ENCODE results near the gene PPM1L.

Gene PPM1L

DNA sequence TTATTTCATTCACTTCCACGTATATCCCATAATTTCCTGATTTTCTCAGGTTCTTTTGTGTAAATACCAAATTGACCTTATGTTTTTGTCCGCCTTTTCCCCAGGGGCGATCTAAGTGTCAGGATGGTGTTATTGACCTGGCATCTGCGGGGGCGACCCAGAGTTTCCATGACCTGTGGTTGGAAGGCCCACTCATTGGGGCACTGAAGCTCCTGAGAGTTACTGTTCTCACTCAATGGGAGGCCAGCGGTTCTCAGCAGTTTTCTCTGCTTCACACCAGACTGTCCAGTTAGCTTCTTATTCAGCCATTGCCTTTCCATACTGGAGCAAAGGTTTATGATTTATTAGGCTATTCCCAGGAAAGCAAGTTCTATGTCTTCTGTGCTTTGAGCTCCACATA, 295.8 kb downstream of the PPM1L start:
- DNase-seq, result no peak

DNA sequence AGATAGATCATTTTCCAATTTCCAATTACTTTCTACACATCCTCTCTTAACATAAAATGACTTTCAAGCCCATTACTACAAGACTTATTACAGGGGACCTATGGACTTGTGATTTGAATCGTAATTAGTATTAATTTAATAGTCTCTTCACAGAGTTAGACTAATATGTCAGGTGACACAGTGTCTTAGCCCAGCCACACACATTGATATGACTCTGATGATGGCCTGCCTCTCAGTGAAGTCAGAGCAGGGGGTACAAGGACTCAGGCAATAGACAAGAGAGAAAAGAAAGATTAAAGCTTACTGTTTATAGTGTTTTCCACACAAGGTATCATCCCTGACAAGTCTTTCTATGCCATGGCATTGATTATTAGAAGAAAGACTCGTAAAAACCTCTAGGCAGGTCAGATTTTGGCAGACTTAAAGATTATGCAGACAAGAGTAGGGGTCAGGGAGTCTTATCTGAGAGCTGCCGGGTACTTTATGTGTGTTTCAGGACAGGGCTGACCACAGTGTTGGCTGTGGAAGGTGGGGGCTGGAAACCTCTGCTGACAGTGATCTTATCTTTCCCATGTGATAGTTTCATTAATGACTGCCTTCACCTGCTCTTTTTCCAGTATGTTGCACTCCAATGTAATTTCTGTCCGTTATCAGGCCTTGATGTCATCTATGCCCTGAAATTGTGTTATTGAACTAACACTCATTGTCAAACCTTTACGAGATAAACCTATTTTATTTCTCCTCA, 299.0 kb downstream of the PPM1L start:
- no peak for DNase-seq

DNA sequence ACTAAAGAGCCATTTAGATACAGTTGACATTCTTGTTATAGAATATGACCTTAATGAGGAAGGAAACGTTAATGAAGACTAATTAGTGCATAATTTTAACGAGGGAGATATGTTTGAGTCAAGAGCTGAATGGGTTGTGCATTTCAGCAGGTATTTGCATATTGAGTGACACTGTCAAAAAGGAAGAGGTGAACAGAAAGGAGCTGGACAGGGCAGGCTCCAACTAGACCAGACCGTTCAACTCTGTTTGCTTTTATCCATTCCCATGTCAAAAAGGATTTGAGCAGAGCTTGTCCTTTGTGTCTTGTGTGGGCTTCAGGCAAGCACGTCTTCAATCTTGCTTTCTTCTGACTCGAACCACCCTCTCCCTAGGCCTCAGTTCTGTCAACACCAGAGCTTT, 308.4 kb downstream of the PPM1L start:
- DNase-seq, result no peak

DNA sequence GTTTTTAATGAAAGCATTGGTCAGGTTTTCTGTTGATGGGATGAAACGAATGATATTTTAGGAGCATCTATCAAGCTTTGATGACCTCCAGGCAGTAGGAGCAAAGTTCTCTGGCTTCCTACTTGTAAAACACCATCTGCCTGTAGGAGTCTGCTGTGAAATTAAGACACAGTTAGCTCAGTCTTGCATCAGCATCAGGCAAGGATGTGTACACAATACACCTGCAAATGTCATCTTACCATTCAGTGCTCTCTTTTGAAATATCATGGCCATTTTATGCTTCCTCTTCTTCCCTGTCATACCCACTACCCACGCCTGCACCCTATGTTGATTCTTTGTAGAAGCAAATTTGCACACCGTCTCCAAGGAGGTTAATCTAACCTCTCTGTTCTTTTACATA, 310.9 kb downstream of the PPM1L start:
- DNase-seq, result no peak

DNA sequence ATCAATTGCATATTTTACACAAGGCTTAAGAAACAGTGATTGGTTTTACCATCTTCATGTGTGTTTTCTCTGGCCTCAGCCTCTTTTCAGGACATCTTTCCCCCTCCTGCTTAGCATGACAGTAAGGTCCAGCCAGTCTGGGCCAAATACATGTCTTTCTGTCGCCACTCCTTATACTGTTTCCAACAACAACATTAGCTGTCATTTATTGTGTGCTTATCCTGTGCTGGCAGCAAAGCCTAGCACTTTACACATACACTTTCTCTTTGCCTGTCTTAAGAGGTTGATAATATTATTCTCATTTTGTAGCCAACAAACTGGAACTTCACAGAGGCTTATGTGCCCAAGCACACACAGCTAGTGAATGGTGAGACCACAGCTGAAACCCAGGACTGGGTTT, 311.3 kb downstream of the PPM1L start:
- no peak for DNase-seq

DNA sequence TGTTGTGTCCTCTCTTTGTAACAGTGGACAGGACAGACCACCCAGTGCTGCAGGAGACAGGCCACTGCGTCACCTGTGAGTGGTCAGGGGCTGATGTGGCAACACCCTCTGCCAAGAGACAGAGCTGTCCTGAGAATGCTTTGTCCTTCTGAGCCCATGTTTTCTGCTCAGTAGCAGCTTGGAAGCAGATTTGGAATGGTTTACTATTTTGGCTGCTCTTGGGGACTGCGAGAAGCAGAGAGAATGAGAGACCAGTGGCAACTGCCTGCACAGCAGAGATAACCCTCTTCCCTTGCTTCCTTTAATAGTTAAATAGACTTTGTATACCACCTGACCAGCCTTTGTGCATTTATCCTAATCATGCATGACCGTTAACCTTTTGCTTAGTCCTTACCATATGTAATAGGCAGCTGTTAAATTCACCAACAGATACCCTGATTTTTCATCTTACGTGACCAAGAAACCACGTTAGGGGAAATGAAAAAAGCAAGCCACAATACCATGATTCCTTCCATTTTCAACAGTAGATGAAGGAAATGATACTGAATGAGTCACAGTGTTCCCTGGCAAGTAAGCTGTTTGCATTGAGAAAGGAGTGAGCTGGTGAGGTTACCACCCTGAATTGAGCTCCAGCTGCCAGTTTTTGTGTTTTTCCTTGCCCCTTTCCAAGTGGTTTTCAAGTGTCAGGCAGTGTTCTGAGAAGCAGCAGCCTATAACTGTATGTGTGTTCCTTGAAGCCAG, 313.6 kb downstream of the PPM1L start:
- no peak for DNase-seq

DNA sequence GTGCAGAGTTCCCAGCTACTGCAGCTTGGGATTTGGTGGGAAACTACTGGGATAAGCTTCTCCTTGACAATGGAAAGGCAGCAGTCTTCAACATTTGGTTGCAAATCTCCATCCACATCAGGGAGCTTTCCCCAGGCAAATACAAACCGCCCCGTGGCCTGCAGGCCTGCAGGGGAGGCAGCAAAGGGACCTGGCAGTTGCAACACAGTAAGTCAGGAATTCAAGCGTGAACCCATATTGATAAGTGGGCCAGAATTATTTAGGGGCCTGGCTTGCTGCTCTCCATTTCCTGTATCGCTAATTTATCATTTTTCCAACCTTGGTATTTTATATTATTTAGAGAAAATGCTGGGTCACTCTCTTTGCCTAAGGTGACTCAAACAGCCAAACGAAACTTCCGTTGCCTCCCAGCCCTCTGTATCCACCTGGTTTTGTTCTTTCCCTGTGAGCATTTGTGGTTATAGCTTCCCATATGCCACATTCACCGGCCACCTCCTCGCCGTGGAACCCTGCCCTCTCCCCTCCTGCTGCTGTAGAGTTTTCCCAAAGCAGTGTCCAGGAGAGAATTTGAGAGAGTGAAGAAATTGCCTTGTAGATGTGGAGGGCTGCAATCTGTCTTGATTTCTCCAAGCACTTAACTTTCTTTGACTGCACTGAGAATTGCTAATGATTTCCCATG, 314.4 kb downstream of the PPM1L start:
- no peak for DNase-seq

DNA sequence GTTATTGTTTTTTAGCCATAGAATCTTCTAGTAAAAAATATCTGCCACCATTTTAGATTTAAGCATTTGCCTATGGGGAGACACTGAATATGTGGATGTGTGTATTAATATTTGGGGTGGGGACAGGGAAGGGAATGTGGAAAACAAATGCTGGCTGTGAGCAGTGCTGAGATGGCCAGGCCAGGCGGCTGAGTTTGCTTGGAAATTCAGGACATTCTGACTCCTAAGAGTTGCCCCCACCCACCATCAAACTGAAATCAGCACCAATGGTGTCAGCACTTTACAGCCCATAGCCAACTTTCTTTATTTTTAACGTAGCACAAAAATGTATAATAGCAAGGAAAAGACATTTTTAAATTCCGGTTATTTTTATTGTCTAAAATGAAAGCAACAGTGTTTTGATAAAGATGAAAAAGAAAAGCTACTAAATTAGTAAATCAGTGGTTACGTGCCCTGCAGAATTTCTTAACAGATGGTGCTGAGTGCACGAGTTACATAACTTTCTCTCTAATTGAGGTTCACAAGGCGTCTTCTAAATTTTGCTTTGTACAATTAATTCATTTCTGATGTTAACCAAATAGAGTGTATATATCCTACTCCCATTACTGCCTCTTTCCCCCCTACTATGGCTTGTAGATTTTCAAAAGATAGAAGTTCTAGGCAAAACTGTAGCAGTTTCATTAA, 315.1 kb downstream of the PPM1L start:
- no peak for DNase-seq

DNA sequence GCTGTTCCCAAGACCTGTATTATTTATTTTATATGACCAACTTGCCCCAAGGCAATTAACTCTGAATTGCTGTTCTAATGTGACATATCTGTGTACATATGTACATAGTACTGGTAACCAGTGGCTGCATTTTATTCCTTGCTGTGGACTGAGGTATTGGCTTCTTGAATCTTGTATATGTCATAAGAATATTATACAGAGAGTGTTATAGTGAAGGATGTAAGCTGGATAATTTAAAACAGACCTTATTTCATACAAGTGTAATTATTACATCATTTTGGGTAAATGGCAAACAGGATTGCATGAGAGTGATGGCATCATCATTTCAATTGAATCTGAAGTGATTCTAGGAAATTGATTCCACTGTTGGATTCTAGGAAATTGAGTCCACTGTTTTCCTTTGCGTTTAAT, 316.2 kb downstream of the PPM1L start:
- no peak for DNase-seq

DNA sequence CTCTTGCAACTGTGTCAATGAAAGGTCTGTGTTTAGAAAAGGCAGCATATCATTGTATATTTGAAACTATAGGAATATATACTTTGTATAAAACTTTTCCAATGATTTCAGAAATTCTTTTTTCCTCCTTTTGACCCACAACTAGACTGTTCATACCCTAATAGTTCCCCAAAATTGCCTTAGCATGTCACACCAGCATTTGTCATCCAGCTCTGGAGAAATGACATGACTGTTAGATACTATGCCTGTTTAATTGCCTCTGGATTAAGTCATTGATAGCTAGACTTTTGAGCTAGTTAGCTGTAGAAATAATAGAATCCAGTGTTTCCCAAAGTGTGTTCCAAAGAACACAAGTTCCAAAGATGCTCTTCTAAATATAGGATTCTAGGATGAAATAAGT, 316.7 kb downstream of the PPM1L start:
- no peak for DNase-seq

DNA sequence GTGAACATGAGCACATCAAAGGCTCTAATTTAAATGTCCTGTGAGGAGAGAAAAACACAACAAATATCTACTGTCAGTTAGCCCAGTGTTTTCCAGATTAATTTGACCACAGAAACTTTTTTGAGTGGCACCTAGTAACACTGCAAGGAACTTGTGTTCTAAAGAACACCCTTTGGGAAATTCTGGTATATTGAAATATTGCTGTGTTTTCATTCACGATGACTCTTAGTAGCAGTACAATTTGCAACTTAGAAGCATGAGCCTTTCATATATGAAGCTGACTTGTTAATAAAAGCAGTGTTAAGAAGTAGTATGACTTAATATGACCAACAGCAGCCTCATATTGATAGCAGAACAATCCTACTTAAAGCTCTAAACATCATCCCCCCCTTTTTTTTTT, 317.1 kb downstream of the PPM1L start:
- no peak for DNase-seq

DNA sequence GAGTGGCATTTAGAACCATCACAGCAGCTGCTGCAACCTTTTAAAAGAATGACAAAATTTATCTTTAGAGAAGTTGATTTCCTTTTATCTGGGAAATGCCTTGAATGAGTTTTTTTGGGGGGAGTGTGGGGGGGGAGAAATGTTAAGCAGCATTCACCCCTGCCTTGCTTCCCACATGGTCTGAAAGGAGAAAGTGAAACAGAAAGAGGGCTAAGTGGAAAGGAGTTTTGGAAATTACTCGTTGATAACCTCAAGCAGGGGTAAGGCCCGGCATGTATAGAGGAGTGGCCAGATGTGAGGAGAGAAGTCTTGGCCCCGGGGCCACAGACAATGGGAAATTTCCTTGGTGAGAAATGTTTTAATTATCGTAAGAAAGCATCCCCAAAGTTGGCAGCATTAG, 325.6 kb downstream of the PPM1L start:
- DNase-seq, result no peak

DNA sequence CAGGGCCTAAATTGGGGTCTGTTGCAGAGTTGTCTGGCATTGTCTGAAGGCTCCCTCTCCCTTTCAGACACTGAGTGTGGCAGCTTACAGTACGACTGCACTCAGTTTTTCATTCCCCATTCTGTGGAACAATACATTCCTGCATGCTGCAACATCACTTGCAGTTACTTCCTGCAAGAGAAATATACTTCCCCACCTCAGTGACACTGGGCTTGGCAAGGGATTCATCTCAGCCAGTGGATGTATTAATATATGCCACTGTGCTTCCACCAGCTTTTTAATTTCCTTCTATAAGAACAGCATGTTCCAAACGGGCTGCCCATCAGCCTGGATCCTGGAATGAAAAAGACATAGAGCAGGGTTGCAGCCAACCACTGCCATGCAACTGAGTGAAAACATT, 326.0 kb downstream of the PPM1L start:
- DNase-seq, result no peak

DNA sequence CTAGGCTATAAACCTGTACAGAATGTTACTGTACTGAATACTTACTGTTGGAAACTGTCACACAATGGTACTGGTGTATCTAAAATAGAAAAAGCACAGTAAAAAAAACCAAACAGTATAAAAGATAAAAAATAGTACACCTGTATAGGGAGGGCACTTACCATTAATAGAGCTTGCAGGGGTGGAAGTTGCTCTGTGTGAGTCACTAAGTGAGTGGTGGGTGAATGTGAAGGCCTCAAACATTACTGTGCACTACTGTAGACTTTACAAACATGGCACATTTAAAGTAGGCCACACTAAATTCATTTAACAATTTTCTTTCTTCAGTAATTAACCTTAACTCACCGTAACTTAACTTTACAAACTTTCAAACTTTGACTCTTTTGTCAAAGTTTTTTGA, 327.1 kb downstream of the PPM1L start:
- no peak for DNase-seq

DNA sequence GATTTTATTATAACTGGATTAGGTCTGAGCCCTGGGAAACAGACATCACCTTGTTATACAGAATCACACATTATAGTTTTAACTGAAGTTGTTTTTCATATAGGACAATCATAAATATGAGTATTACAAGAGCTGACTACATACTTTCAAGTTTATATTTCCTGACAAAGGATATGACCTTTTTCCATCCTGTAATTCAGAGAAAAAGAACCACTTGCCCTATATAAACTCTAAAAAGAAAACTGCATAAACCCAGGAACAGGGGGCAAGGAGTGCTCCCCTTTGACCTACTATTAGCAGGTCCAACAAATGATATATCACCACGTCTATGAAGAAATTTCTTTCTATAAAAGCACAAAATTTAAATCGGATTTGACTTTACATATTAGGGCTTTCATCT, 328.2 kb downstream of the PPM1L start:
- no peak for DNase-seq

DNA sequence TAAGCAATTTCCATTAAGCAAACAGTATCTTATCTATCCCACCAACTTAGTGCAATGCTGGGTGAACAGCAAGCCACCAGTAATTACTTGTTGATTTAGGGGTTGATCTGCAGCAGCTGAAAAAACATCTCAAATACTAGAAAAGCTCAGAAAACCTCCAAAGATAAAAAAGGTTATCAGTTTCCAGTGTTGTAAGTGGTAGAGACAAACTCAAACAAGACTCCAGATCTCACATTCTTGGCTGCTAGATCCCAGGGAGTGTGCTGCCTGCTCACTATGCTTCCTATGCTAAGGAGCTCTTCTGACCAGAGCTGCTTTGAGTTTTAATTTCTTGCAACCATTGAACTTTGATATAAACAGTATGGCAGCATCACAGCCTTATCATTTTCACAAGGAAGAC, 337.9 kb downstream of the PPM1L start:
- no peak for DNase-seq

DNA sequence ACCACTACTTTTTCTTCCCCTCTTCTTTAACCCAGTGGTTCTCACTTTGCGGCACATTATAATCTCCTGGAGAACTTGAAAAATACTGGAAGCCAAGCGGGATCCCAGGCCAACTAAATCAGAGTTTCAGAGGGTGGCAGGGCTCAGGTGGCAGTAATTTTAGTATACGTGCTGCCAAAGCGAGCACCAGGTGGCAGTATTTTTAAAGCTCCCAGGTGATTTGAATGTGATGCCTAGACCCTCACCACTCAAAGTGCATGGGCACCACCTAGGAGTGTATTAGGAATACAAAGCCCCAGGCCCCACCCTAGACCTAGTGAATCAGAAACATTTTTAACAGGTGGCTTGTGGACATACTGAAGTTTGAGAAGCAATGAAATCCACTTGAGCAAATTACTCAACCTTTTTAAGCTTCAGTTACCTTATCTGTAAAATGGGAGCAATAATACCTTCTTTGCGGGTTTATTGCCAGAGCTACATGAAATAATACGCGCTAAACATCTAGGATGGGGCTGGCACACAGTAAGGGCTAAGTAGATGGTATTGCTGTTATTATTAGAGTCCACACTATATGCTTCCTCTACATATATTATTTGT, 340.8 kb downstream of the PPM1L start:
- DNase-seq, result peak; percentile 14

DNA sequence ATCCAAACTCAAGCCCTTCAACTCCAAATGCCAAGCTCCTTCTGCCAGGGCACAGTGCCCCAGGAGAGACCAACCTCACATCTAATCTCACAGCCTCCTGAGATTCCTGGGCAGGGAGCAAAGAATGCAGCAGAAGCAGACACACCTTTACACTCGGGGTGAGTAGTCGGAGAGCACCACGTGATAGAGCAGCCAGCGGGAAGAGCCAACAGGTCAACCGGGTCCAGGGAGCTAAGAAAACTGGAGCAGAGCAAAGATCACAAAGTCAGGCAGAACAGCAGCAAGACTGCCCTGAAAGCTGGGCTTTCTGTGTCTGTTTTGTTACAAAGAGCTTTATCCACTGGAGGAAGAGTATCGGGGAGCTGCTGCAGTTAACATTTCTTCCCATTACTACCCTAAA, 345.0 kb downstream of the PPM1L start:
- no peak for DNase-seq

DNA sequence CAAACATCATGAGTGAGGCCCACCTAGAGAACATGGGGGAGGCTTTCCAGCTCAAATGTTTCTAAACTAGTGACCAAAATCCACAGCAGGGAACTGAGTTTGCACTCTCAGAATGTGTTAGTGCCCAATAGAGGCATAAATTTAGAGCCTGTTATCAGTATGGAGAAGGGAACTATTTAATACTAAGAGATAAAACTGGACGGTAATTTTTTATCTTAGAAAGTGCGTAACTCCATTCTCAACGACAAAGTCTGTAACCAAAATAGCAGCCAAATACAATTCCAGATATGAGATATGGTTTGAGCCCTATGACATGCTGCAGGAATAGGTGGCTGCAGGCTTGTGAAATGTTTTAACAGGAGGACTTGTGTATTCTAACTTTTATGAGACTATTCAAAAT, 345.6 kb downstream of the PPM1L start:
- DNase-seq, result no peak

DNA sequence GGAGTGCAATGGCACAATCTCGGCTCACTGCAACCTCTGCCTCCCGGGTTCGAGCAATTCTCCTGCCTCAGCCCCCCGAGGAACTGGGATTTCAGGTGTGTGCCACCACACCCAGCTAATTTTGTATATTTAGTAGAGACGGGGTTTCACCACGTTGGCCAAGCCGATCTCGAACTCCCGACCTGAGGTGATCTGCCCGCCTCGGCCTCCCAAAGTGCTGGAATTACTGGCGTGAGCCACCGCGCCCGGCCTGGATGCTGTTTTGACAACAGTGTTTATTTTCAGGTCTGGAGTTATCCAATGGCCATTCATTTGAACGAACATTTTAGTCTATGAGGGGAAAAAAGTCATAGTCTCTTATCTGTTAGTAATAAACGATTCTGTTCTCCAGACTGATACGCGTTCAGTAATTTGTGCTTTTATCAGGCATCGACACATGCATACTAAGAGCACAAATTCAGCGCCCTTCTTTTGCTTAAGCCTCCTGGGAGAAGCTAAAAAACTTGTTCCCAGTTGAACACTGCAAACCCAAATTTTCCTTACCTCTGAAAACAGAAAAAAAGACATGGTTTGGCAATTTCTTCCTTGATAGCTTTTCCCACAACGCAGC, 347.9 kb downstream of the PPM1L start:
- DNase-seq, result no peak

DNA sequence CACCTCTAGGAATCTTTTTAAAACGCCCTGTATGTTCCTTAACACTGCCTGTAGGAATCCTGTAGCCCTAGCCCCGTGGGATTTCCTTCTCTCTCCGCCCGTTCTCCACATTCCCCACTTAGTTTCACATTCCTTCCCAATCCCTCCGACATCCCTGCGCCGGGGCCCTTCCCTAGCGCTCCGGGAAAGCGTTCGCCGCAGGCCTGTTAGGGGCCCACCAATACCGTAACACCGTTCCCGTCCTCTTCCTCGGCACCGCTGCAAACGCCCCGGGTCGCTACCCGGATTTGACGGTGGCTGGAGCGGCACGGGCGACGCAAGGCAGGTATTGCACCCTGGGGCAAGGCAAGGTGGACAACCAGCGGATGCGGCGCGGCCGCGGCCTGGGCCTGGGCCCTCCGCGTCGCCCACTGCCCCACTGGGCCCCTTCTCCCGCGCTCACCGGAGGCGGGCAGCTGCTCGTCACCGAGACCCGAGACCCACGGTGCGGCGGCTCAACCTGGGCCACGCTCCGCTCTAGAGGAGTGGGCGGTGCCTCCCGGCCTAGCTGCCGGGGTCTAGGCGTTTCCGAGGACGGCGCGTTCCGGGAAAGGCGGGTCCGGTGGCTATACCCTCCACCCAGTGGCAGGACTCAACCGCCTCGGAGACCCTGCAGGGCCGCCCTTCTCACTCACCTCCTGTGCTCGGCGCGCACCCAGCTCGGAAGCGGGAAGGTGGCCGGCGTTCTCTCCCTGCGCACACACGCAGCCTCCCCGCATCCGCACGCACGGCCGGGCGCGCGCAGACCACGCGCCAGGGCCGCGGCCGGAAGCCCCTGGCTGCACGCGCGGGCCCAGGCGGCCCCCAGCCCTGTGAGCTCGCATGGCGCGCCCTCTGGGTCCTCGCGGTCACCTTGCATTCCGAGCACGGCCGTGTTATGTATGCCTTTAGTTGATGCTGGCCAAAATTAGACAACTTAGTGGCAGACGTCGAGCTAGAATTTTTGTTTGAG, 348.8 kb downstream of the PPM1L start, which contains the start of gene B3GALNT1:
Gene B3GALNT1 (minus strand): TSS at position 789 of the 991 bp plus-strand sequence. CDS start 18,595 bp downstream, outside the sequence.
- peak; percentile 47 for DNase-seq

Measured in stimulated activated CD4-positive, alpha-beta T cell treated with anti-CD3 and anti-CD28 coated beads, Interleukin-15, amount 100 ng/mL, for 24 hours (primary cell).